ENCODE data around the gene RPP38. TPM values are rescaled to one million over a fixed set of nuclear protein-coding genes. Genes with fewer than 3 reads are reported as not detected.

The RPP38 gene
- total and polyA plus RNA-seq, 4 experiments from 2014 or later, result 19.8 to 34.6 (median 27.5) TPM

DNA sequence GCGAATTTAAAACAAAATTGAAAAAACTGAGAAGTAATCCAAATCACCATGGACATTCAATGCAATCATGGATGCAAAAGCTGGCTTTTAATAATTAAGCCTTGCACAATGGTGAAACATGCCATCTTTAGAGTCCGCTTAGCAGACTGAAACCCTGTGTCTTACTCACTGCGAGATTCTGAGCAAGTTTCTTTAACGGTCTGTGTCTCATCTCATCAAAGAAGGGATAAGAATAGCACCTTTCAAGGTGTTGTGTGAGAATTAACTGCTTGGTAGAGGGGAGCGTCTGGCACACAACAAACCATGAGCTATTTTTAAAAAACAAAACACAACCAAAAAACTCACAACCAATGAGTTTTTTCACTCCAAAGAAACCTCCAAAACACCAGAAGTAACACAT is 30.0 kb upstream of the RPP38 start:
- no peak for DNase-seq
- POLR2A ChIA-PET (ENCODE audit: partially characterized antibody), result no interaction called here
- H3K27me3 ChIP-seq (ENCODE audit: insufficient read depth, low read length), result no peaks in the 10 kb centered on the region
- H3K9me3 ChIP-seq (ENCODE audit: control insufficient read depth in 1 of 2, low read length in 2 of 2), result no peaks in the 10 kb centered on the region
- Mint-ChIP-seq H3K36me3 (no peaks in the 10 kb centered on the region), H3K27me3 (peaks cover 4 to 15% of the 10 kb centered on the region in 2 donors), H3K27ac (no peak overlapping the region), H3K9me3 (peaks cover 0 to 10% (median 0%) of the 10 kb centered on the region in 8 donors), H3K4me1 (no peaks in the 10 kb centered on the region), H3K4me3 (no peak overlapping the region)
- CTCF ChIA-PET (ENCODE audit: partially characterized antibody), result no interaction called here
- no peaks in the 10 kb centered on the region for H3K4me1 ChIP-seq (ENCODE audit: insufficient read depth, low read length)
- no peak overlapping the region for H3K4me3 ChIP-seq (ENCODE audit: low read length in 2 of 2)
- intact Hi-C loops (cut with micrococcal nuclease), result no loop called here
- H3K27ac ChIP-seq (ENCODE audit: low read depth, low read length), result no peak overlapping the region
- H3K36me3 ChIP-seq (ENCODE audit: insufficient read depth, low read length), result no peaks in the 10 kb centered on the region

DNA sequence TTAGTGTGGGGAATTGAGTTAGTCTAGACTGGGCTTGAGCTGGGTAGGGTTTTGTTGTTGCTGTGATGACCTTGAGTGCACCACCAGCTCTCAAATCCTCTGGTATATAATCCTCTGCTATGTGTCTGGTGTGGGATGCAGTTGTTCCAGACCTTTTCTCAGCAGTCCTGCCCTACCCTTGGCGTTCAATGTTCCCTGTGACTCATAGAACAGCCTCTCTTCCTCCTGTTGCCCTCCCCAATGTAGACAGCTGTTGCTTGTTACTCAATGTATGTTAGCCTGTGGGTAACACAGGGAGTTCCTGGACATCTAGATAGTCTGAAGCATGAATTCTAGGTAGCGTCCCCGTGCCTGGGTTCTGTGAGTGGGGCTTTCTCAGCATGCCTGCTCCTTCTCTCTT is 28.4 kb upstream of the RPP38 start:
- Histone ChIP-seq H3K4me3 (ENCODE audit: low read length in 2 of 2) (no peak overlapping the region), H3K27ac (ENCODE audit: low read depth, low read length) (no peak overlapping the region), H3K4me1 (ENCODE audit: insufficient read depth, low read length) (no peaks in the 10 kb centered on the region), H3K9me3 (ENCODE audit: control insufficient read depth in 1 of 2, low read length in 2 of 2) (no peaks in the 10 kb centered on the region), H3K36me3 (ENCODE audit: insufficient read depth, low read length) (no peaks in the 10 kb centered on the region), H3K27me3 (ENCODE audit: insufficient read depth, low read length) (no peaks in the 10 kb centered on the region)
- peaks cover 0 to 10% (median 0%) of the 10 kb centered on the region in 8 donors for H3K9me3 Mint-ChIP-seq
- CTCF ChIA-PET (ENCODE audit: partially characterized antibody), result no interaction called here
- no peaks in the 10 kb centered on the region for H3K36me3 Mint-ChIP-seq
- peaks cover 6 to 18% of the 10 kb centered on the region in 2 donors for H3K27me3 Mint-ChIP-seq
- POLR2A ChIA-PET (ENCODE audit: partially characterized antibody), result no interaction called here
- intact Hi-C loops (cut with micrococcal nuclease), result no loop called here
- no peak overlapping the region for H3K27ac Mint-ChIP-seq
- no peak overlapping the region for H3K4me3 Mint-ChIP-seq
- DNase-seq, result no peak
- no peaks in the 10 kb centered on the region for H3K4me1 Mint-ChIP-seq

- H3K4me3 ChIP-seq (ENCODE audit: low read length in 2 of 2), result no peak overlapping the region
- CTCF ChIA-PET (ENCODE audit: partially characterized antibody), result no interaction called here
- H3K36me3 Mint-ChIP-seq, result no peaks in the 10 kb centered on the region
- H3K9me3 ChIP-seq (ENCODE audit: control insufficient read depth in 1 of 2, low read length in 2 of 2), result no peaks in the 10 kb centered on the region
- no peak for DNase-seq
- peaks cover 6 to 16% of the 10 kb centered on the region in 2 donors for H3K27me3 Mint-ChIP-seq
- no peak overlapping the region for H3K27ac ChIP-seq (ENCODE audit: low read depth, low read length)
- no peak overlapping the region for H3K27ac Mint-ChIP-seq
- H3K27me3 ChIP-seq (ENCODE audit: insufficient read depth, low read length), result no peaks in the 10 kb centered on the region
- intact Hi-C loops (cut with micrococcal nuclease), result no loop called here
- peaks cover 0 to 10% (median 0%) of the 10 kb centered on the region in 8 donors for H3K9me3 Mint-ChIP-seq
- H3K4me1 ChIP-seq (ENCODE audit: insufficient read depth, low read length), result no peaks in the 10 kb centered on the region
- POLR2A ChIA-PET (ENCODE audit: partially characterized antibody), result no interaction called here
- no peak overlapping the region for H3K4me3 Mint-ChIP-seq
- H3K36me3 ChIP-seq (ENCODE audit: insufficient read depth, low read length), result no peaks in the 10 kb centered on the region
- no peaks in the 10 kb centered on the region for H3K4me1 Mint-ChIP-seq
These were observed 27.9 kb upstream of the RPP38 start for GRCh38 chr10:15069230-15069629.

DNA sequence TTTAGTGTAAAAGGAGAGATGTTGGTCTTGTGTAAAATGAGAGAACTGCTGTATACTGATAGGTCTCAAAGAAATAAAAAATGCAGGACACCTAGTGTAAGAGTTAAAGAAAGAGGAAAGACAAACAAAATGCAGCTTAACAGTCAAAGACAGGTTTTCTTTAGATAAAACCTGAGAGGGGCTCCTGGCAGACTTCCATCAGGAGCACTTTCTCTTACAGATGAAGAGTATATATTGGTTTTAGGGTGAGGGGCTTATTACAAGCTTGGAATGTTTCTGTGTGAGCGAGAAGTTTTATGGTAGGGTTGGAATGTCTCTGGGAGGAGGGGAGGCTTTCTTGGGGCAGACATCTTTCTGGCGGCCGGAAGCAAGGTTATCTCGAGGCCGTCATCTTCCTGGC is 24.8 kb upstream of the RPP38 start:
- Mint-ChIP-seq H3K27ac (no peak overlapping the region), H3K36me3 (no peaks in the 10 kb centered on the region), H3K27me3 (peaks cover 2 to 9% of the 10 kb centered on the region in 2 donors), H3K9me3 (peaks cover 0 to 4% (median 0%) of the 10 kb centered on the region in 8 donors), H3K4me3 (no peak overlapping the region), H3K4me1 (no peaks in the 10 kb centered on the region)
- H3K4me3 ChIP-seq (ENCODE audit: low read length in 2 of 2), result no peak overlapping the region
- no peaks in the 10 kb centered on the region for H3K27me3 ChIP-seq (ENCODE audit: insufficient read depth, low read length)
- H3K36me3 ChIP-seq (ENCODE audit: insufficient read depth, low read length), result no peaks in the 10 kb centered on the region
- H3K27ac ChIP-seq (ENCODE audit: low read depth, low read length), result no peak overlapping the region
- ChIA-PET CTCF (ENCODE audit: partially characterized antibody) (no interaction called here), POLR2A (ENCODE audit: partially characterized antibody) (no interaction called here)
- no peak for DNase-seq
- no peaks in the 10 kb centered on the region for H3K9me3 ChIP-seq (ENCODE audit: control insufficient read depth in 1 of 2, low read length in 2 of 2)
- H3K4me1 ChIP-seq (ENCODE audit: insufficient read depth, low read length), result no peaks in the 10 kb centered on the region
- intact Hi-C loops (cut with micrococcal nuclease), result no loop called here

GRCh38 chr10:15075421-15075820 is 21.7 kb upstream of the RPP38 start:
- intact Hi-C loops (cut with micrococcal nuclease), result no loop called here
- Histone ChIP-seq H3K9me3 (ENCODE audit: control insufficient read depth in 1 of 2, low read length in 2 of 2) (no peaks in the 10 kb centered on the region), H3K4me3 (ENCODE audit: low read length in 2 of 2) (no peak overlapping the region), H3K4me1 (ENCODE audit: insufficient read depth, low read length) (no peaks in the 10 kb centered on the region), H3K36me3 (ENCODE audit: insufficient read depth, low read length) (no peaks in the 10 kb centered on the region), H3K27ac (ENCODE audit: low read depth, low read length) (no peak overlapping the region), H3K27me3 (ENCODE audit: insufficient read depth, low read length) (no peaks in the 10 kb centered on the region)
- H3K4me1 Mint-ChIP-seq, result no peaks in the 10 kb centered on the region
- POLR2A ChIA-PET (ENCODE audit: partially characterized antibody), result no interaction called here
- H3K27ac Mint-ChIP-seq, result no peak overlapping the region
- H3K9me3 Mint-ChIP-seq, result no peaks in the 10 kb centered on the region
- peaks cover 2 to 8% of the 10 kb centered on the region in 2 donors for H3K27me3 Mint-ChIP-seq
- H3K4me3 Mint-ChIP-seq, result no peak overlapping the region
- CTCF ChIA-PET (ENCODE audit: partially characterized antibody), result no interaction called here
- no peak for DNase-seq
- no peaks in the 10 kb centered on the region for H3K36me3 Mint-ChIP-seq

- POLR2A ChIA-PET (ENCODE audit: partially characterized antibody), result no interaction called here
- H3K4me1 ChIP-seq (ENCODE audit: insufficient read depth, low read length), result peaks cover 4% of the 10 kb centered on the region
- Mint-ChIP-seq H3K36me3 (no peaks in the 10 kb centered on the region), H3K9me3 (no peaks in the 10 kb centered on the region), H3K4me3 (peak overlapping the region; percentile 27 to 77 (median 68)), H3K4me1 (peaks cover 2 to 18% (median 7%) of the 10 kb centered on the region in 4 donors), H3K27ac (peak overlapping the region in 5 of 7 donors; percentile 34 to 80 (median 57)), H3K27me3 (no peaks in the 10 kb centered on the region)
- no peaks in the 10 kb centered on the region for H3K9me3 ChIP-seq (ENCODE audit: control insufficient read depth in 1 of 2, low read length in 2 of 2)
- no peak overlapping the region for H3K27ac ChIP-seq (ENCODE audit: low read depth, low read length)
- CTCF ChIA-PET (ENCODE audit: partially characterized antibody), result interaction anchor here (1.0 to 1.2 kb wide), 2 partner anchors 18 to 22 kb away, joined by 3 to 5 read pairs; no protein-coding TSS in a partner anchor
- no peaks in the 10 kb centered on the region for H3K27me3 ChIP-seq (ENCODE audit: insufficient read depth, low read length)
- DNase-seq, result no peak
- H3K36me3 ChIP-seq (ENCODE audit: insufficient read depth, low read length), result no peaks in the 10 kb centered on the region
- intact Hi-C loops (cut with micrococcal nuclease), result no loop called here
- peak overlapping the region in 1 of 2 donors; percentile 25 for H3K4me3 ChIP-seq (ENCODE audit: low read length in 2 of 2)
These were observed 13.3 kb upstream of the RPP38 start for GRCh38 chr10:15083674-15084501.

DNA sequence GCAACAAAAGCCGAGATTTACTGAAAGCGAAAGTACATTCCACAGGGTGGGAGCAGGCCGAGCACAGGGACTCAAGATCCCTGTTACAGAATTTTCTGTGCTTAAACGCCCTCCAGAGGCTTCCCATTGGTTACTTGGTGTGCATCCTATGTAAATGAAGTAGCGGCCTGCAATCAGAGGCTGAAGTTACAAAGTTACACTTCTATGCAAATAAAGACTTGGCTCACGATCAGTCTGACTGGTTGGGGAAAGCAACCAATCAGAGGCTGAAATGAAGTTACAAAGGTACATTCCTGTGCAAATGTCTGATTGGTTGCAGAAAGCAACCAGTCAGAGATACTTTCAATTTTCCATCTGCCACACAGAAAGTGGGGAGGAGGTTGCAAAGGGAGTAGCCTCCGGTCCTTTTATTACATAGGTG is 12.6 kb upstream of the RPP38 start:
- H3K27me3 ChIP-seq (ENCODE audit: insufficient read depth, low read length), result no peaks in the 10 kb centered on the region
- H3K27ac Mint-ChIP-seq, result peak overlapping the region in 5 of 7 donors; percentile 27 to 76 (median 46)
- peak overlapping the region; percentile 27 to 77 (median 68) for H3K4me3 Mint-ChIP-seq
- H3K9me3 ChIP-seq (ENCODE audit: control insufficient read depth in 1 of 2, low read length in 2 of 2), result no peaks in the 10 kb centered on the region
- no peaks in the 10 kb centered on the region for H3K36me3 Mint-ChIP-seq
- no peaks in the 10 kb centered on the region for H3K9me3 Mint-ChIP-seq
- intact Hi-C loops (cut with micrococcal nuclease), result no loop called here
- H3K4me1 Mint-ChIP-seq, result peaks cover 2 to 18% (median 7%) of the 10 kb centered on the region in 4 donors
- POLR2A ChIA-PET (ENCODE audit: partially characterized antibody), result no interaction called here
- peak overlapping the region in 1 of 2 donors; percentile 25 for H3K4me3 ChIP-seq (ENCODE audit: low read length in 2 of 2)
- peak; percentile 40 to 67 (median 49) for DNase-seq
- CTCF ChIA-PET (ENCODE audit: partially characterized antibody), result interaction anchor here (1.0 kb wide), 1 partner anchor 17 kb away, joined by 3 read pairs; no protein-coding TSS in a partner anchor
- H3K36me3 ChIP-seq (ENCODE audit: insufficient read depth, low read length), result no peaks in the 10 kb centered on the region
- H3K4me1 ChIP-seq (ENCODE audit: insufficient read depth, low read length), result peaks cover 4% of the 10 kb centered on the region
- H3K27me3 Mint-ChIP-seq, result no peaks in the 10 kb centered on the region
- no peak overlapping the region for H3K27ac ChIP-seq (ENCODE audit: low read depth, low read length)

Measured in CD4-positive, alpha-beta memory T cell (primary cell).